ENCODE results near the gene PARD3B.

DNA sequence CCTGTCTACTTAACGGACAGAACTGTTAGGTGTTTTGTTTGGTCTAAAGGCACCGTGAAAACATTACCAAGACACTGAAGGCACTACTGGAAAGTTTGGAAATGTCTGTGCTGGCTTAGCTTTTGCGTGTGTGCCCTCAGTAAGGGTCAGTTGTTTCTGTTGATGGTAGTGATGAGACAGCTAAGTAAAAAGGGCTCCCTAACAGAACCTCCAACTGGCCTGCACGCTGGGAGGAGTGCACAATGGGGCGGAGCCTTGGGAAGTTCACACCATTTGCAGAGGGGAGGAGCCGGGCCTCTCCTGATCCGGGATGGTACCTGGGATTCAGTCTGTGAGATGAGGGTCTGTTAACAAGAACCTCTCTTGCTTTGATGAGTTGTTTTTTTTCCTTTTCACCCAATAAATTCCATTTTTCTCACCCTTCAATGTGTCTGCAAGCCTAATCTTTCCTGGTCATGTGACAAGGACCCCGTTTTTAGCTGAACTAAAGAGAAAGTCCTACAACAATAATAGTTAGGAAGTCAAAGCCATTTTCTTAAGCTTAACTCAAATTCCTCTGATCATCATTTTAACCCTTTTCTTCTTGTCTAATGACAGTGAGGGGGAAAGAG is 368.7 kb downstream of the PARD3B start:
- TF ChIP-seq SUZ12 (IDR thresholded peaks at IDR 0.05; ENCODE audit: extremely low read depth, insufficient read depth, insufficient read length) = no peak
- TF ChIP-seq YY1 (IDR thresholded peaks at IDR 0.05; ENCODE audit: insufficient read depth, insufficient read length) = no peak
- no peak for TF ChIP-seq ZNF274 (IDR thresholded peaks at IDR 0.05; ENCODE audit: low read depth, low read length)

Measured in NT2/D1 (cell line).